ENCODE data around the gene UGCG. TPM values are rescaled to one million over a fixed set of nuclear protein-coding genes. Genes with fewer than 3 reads are reported as not detected.

UGCG gene
- polyA plus RNA-seq, 2 of the 4 experiments (the other 2 are of a cell fraction) = 11.6 to 25.9 TPM

DNA sequence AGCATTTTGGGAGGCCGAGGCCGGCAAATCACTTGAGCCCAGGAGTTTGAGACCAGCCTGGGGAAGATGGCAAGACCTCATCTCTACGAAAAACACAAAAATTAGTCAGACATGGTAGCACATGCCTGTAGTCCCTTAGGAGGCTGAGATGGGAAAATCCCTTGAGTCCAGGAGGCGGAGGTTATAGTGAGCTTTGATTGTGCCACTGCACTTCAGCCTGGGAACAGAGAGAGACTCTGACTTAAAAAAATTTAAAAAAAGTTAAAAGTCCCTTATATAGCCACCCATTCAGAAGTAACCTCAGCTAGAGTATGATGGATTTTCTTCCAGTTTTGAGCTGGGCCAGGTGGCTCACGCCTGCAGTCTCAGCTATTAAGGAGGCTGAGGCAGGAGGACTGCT, 72.4 kb downstream of the UGCG start:
- WGBS (ENCODE audit: missing lambda C conversion rate) = 77% methylated on average over 5 of the region's 5 CpGs
- peaks cover 33% of the 10 kb centered on the region for H3K4me1 ChIP-seq
- TF ChIP-seq CEBPB (IDR thresholded peaks at IDR 0.05) (peak in 1 of 2 experiments; percentile 78; a peak in 3 of 4 replicates), CHD2 (IDR thresholded peaks at IDR 0.05; ENCODE audit: low read length, partially characterized antibody) (no peak)
- DNase-seq (ENCODE audit: low read depth in 1 of 2, low spot score in 1 of 2) (peak in 1 of 2 experiments; percentile 61), FAIRE-seq (no peak), ATAC-seq (peak in 1 of 2 experiments; percentile 15; a peak in 1 of 6 replicates)
- POLR2A ChIA-PET = interaction anchor here (0.8 kb wide), 1 partner anchor 72 kb away, joined by 3 read pairs; the partner anchor contains the start of gene UGCG
- peak overlapping the region; percentile 21 to 54; a peak in 4 of 6 replicates for H3K27ac ChIP-seq
- CTCF ChIA-PET = no interaction called here
- H3K9me3 ChIP-seq = no peaks in the 10 kb centered on the region
- H3K4me3 ChIP-seq = no peak overlapping the region
- no peak overlapping the region for H3K4me2 ChIP-seq

DNA sequence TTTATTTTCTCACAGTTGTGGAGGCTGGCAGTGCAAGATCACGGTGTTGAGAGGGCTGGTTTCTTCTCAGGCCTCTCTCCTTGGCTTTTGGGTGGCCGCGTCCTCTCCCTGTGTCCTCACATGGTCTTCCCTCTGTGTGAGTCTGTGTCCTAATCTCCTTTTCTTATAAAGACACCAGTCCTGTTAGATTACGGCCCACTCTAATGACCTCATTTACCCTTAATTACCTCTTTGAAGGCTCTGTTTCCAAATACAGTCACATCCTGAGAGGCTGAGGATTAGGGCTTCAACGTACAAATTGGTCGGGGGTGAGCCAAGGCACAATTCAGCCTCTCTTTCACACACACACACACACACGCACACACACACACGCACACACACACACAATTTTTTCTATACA, 73.0 kb downstream of the UGCG start:
- H3K9me3 ChIP-seq = no peaks in the 10 kb centered on the region
- ATAC-seq (no peak), FAIRE-seq (no peak), DNase-seq (ENCODE audit: low read depth in 1 of 2, low spot score in 1 of 2) (no peak)
- H3K4me3 ChIP-seq = no peak overlapping the region
- WGBS (ENCODE audit: missing lambda C conversion rate) = 75% methylated on average over 8 of the region's 8 CpGs
- no peak overlapping the region for H3K4me2 ChIP-seq
- peaks cover 33% of the 10 kb centered on the region for H3K4me1 ChIP-seq
- POLR2A ChIA-PET = no interaction called here
- H3K27ac ChIP-seq = peak overlapping the region; percentile 21 to 54; a peak in 4 of 6 replicates
- TF ChIP-seq CHD2 (IDR thresholded peaks at IDR 0.05; ENCODE audit: low read length, partially characterized antibody) = no peak
- TF ChIP-seq, protein P1, sequence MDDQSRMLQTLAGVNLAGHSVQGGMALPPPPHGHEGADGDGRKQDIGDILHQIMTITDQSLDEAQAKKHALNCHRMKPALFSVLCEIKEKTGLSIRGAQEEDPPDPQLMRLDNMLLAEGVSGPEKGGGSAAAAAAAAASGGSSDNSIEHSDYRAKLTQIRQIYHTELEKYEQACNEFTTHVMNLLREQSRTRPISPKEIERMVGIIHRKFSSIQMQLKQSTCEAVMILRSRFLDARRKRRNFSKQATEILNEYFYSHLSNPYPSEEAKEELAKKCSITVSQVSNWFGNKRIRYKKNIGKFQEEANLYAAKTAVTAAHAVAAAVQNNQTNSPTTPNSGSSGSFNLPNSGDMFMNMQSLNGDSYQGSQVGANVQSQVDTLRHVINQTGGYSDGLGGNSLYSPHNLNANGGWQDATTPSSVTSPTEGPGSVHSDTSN (IDR thresholded peaks at IDR 0.05) = no peak
- no peak for TF ChIP-seq HOXB13 (CRISPR knock-in tag; IDR thresholded peaks at IDR 0.05; ENCODE audit: low read depth)
- no peak for TF ChIP-seq MAZ (IDR thresholded peaks at IDR 0.05; ENCODE audit: borderline replicate concordance, low read depth, low read length)
- TF ChIP-seq SREBF2 (IDR thresholded peaks at IDR 0.05) = no peak
- TF ChIP-seq, protein P2, sequence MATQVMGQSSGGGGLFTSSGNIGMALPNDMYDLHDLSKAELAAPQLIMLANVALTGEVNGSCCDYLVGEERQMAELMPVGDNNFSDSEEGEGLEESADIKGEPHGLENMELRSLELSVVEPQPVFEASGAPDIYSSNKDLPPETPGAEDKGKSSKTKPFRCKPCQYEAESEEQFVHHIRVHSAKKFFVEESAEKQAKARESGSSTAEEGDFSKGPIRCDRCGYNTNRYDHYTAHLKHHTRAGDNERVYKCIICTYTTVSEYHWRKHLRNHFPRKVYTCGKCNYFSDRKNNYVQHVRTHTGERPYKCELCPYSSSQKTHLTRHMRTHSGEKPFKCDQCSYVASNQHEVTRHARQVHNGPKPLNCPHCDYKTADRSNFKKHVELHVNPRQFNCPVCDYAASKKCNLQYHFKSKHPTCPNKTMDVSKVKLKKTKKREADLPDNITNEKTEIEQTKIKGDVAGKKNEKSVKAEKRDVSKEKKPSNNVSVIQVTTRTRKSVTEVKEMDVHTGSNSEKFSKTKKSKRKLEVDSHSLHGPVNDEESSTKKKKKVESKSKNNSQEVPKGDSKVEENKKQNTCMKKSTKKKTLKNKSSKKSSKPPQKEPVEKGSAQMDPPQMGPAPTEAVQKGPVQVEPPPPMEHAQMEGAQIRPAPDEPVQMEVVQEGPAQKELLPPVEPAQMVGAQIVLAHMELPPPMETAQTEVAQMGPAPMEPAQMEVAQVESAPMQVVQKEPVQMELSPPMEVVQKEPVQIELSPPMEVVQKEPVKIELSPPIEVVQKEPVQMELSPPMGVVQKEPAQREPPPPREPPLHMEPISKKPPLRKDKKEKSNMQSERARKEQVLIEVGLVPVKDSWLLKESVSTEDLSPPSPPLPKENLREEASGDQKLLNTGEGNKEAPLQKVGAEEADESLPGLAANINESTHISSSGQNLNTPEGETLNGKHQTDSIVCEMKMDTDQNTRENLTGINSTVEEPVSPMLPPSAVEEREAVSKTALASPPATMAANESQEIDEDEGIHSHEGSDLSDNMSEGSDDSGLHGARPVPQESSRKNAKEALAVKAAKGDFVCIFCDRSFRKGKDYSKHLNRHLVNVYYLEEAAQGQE (IDR thresholded peaks at IDR 0.05) = no peak
- CTCF ChIA-PET = interaction anchor here (0.9 to 1.0 kb wide), 2 partner anchors 21 to 210 kb away, joined by 3 read pairs; no protein-coding TSS in a partner anchor

DNA sequence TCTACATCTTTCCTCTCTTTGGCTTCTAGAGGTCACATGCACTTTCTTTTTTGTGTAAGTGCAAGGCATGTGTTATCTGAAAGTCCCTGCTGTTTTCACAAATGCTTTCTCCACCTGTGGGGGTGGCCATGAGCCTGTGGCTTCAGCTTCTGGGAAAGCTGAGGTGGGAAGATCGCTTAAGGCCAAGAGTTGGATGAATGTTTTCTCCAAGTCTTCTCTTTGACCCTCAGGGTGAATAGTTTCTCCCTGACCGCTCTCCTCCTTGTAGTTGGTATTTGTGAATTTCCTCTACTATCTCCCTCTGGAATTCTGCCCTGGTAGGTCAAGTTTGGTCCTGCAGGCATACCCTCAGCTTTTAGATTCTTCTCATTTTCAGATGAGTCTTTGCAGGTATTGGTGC, 74.2 kb downstream of the UGCG start:
- Histone ChIP-seq H3K27ac (peak overlapping the region in 1 of 2 experiments; percentile 54; a peak in 3 of 6 replicates), H3K4me2 (no peak overlapping the region), H3K9me3 (no peaks in the 10 kb centered on the region), H3K4me3 (no peak overlapping the region), H3K4me1 (peaks cover 29% of the 10 kb centered on the region)
- no peak for ATAC-seq
- no peak for DNase-seq (ENCODE audit: low read depth in 1 of 2, low spot score in 1 of 2)
- ChIA-PET POLR2A (no interaction called here), CTCF (interaction anchor here (0.7 to 1.6 kb wide), 4 partner anchors 12 to 105 kb away, joined by 3 to 4 read pairs (median 3); partner anchors contain the start of gene UGCG)
- TF ChIP-seq RARB (CRISPR knock-in tag; IDR thresholded peaks at IDR 0.05) (no peak), EHF (CRISPR knock-in tag; IDR thresholded peaks at IDR 0.05) (no peak), NPAS2 (CRISPR knock-in tag; IDR thresholded peaks at IDR 0.05; ENCODE audit: borderline replicate concordance) (no peak), TP53 (CRISPR knock-in tag; IDR thresholded peaks at IDR 0.05) (no peak), NFE2L2 (conservative IDR thresholded peaks at IDR 0.05; ENCODE audit: low read length) (no peak), NR3C1 (IDR thresholded peaks at IDR 0.05) (no peak), ZSCAN20 (CRISPR knock-in tag; IDR thresholded peaks at IDR 0.05) (no peak), HEYL (CRISPR knock-in tag; IDR thresholded peaks at IDR 0.05) (no peak), CEBPB (IDR thresholded peaks at IDR 0.05) (no peak), SMC3 (IDR thresholded peaks at IDR 0.05) (no peak), MAZ (IDR thresholded peaks at IDR 0.05; ENCODE audit: borderline replicate concordance, low read depth, low read length) (no peak)
- TF ChIP-seq, protein P3, sequence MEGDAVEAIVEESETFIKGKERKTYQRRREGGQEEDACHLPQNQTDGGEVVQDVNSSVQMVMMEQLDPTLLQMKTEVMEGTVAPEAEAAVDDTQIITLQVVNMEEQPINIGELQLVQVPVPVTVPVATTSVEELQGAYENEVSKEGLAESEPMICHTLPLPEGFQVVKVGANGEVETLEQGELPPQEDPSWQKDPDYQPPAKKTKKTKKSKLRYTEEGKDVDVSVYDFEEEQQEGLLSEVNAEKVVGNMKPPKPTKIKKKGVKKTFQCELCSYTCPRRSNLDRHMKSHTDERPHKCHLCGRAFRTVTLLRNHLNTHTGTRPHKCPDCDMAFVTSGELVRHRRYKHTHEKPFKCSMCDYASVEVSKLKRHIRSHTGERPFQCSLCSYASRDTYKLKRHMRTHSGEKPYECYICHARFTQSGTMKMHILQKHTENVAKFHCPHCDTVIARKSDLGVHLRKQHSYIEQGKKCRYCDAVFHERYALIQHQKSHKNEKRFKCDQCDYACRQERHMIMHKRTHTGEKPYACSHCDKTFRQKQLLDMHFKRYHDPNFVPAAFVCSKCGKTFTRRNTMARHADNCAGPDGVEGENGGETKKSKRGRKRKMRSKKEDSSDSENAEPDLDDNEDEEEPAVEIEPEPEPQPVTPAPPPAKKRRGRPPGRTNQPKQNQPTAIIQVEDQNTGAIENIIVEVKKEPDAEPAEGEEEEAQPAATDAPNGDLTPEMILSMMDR (IDR thresholded peaks at IDR 0.05) = no peak
- TF ChIP-seq, protein P2 (IDR thresholded peaks at IDR 0.05) = no peak
- TF ChIP-seq, protein P4, sequence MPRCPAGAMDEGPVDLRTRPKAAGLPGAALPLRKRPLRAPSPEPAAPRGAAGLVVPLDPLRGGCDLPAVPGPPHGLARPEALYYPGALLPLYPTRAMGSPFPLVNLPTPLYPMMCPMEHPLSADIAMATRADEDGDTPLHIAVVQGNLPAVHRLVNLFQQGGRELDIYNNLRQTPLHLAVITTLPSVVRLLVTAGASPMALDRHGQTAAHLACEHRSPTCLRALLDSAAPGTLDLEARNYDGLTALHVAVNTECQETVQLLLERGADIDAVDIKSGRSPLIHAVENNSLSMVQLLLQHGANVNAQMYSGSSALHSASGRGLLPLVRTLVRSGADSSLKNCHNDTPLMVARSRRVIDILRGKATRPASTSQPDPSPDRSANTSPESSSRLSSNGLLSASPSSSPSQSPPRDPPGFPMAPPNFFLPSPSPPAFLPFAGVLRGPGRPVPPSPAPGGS (IDR thresholded peaks at IDR 0.05) = no peak
- 84% methylated on average over 2 of the region's 2 CpGs for WGBS (ENCODE audit: missing lambda C conversion rate)
- no peak for FAIRE-seq
